ENCODE data around the gene ATXN7L2.
"Not testable (repeated sequence)": the region's sequence is repeated elsewhere in the genome, so short reads cannot be mapped to it uniquely, and the experiment has no call there.

ATXN7L2 gene

GRCh38 chr1:109445949-109446695 is 37.6 kb upstream of the ATXN7L2 start:
- H3K4me3 ChIP-seq (ENCODE audit: control insufficient read depth in 1 of 7, extremely low read depth in 1 of 7, insufficient read depth in 4 of 7, low read depth in 2 of 7, low read length in 6 of 7); H3K4me1 ChIP-seq (ENCODE audit: control extremely low read depth in 1 of 4, control insufficient read depth in 4 of 4, insufficient read depth in 4 of 4, low read length in 3 of 4); H3K27ac ChIP-seq (ENCODE audit: insufficient read depth in 1 of 2, low read depth in 1 of 2, low read length in 2 of 2, poor library complexity in 1 of 2, severe bottlenecking in 2 of 2); CTCF ChIA-PET; POLR2A ChIA-PET; H3K36me3 ChIP-seq (ENCODE audit: control insufficient read depth in 4 of 4, insufficient read depth in 4 of 4, low read length in 3 of 4); DNase-seq: not testable (repeated sequence)
- peaks cover 2 to 19% (median 12%) of the 10 kb centered on the region in 5 experiments for H3K27me3 ChIP-seq (replicated peaks in 2 of 5; ENCODE audit: control insufficient read depth in 4 of 5, insufficient read depth in 5 of 5, low read length in 4 of 5)
- 77% methylated on average over 6 of the region's 11 CpGs for WGBS (ENCODE audit: insufficient coverage)
- peaks cover 0 to 12% (median 2%) of the 10 kb centered on the region in 5 experiments for H3K9me3 ChIP-seq (ENCODE audit: control extremely low read depth in 1 of 5, control insufficient read depth in 4 of 5, insufficient read depth in 2 of 5, low read depth in 1 of 5, low read length in 4 of 5)

GRCh38 chr1:109447524-109447923 is 36.2 kb upstream of the ATXN7L2 start:
- Histone ChIP-seq H3K36me3 (ENCODE audit: control insufficient read depth in 4 of 4, insufficient read depth in 4 of 4, low read length in 3 of 4) (no peaks in the 10 kb centered on the region), H3K4me3 (ENCODE audit: control insufficient read depth in 1 of 7, extremely low read depth in 1 of 7, insufficient read depth in 4 of 7, low read depth in 2 of 7, low read length in 6 of 7) (no peak overlapping the region), H3K27me3 (replicated peaks in 2 of 5; ENCODE audit: control insufficient read depth in 4 of 5, insufficient read depth in 5 of 5, low read length in 4 of 5) (peaks cover 2 to 19% (median 12%) of the 10 kb centered on the region in 5 experiments), H3K27ac (ENCODE audit: insufficient read depth in 1 of 2, low read depth in 1 of 2, low read length in 2 of 2, poor library complexity in 1 of 2, severe bottlenecking in 2 of 2) (no peak overlapping the region), H3K4me1 (ENCODE audit: control extremely low read depth in 1 of 4, control insufficient read depth in 4 of 4, insufficient read depth in 4 of 4, low read length in 3 of 4) (no peaks in the 10 kb centered on the region), H3K9me3 (ENCODE audit: control extremely low read depth in 1 of 5, control insufficient read depth in 4 of 5, insufficient read depth in 2 of 5, low read depth in 1 of 5, low read length in 4 of 5) (peaks cover 1 to 14% (median 2%) of the 10 kb centered on the region in 5 experiments)
- no peak for DNase-seq
- ChIA-PET CTCF (no interaction called here), POLR2A (interaction anchor here (0.6 kb wide), 1 partner anchor 22 kb away, joined by 3 read pairs; no protein-coding TSS in a partner anchor)
- WGBS (ENCODE audit: insufficient coverage): 61% methylated on average over 4 of the region's 4 CpGs

- POLR2A ChIA-PET: no interaction called here
- no CpG with 5 or more reads among the region's 1 CpG for WGBS (ENCODE audit: insufficient coverage)
Observed at GRCh38 chr1:109454497-109455133, 29.1 kb upstream of the ATXN7L2 start.

GRCh38 chr1:109457819-109458218 is 25.9 kb upstream of the ATXN7L2 start:
- ChIA-PET POLR2A (no interaction called here), CTCF (no interaction called here)
- no peak for DNase-seq
- no peaks in the 10 kb centered on the region for H3K36me3 ChIP-seq (ENCODE audit: control insufficient read depth in 4 of 4, insufficient read depth in 4 of 4, low read length in 3 of 4)
- 100% methylated on average over 3 of the region's 4 CpGs for WGBS (ENCODE audit: insufficient coverage)
- peaks cover 3 to 31% (median 8%) of the 10 kb centered on the region in 5 experiments for H3K27me3 ChIP-seq (replicated peaks in 2 of 5; ENCODE audit: control insufficient read depth in 4 of 5, insufficient read depth in 5 of 5, low read length in 4 of 5)
- no peak overlapping the region for H3K27ac ChIP-seq (ENCODE audit: insufficient read depth in 1 of 2, low read depth in 1 of 2, low read length in 2 of 2, poor library complexity in 1 of 2, severe bottlenecking in 2 of 2)
- no peak overlapping the region for H3K4me3 ChIP-seq (ENCODE audit: control insufficient read depth in 1 of 7, extremely low read depth in 1 of 7, insufficient read depth in 4 of 7, low read depth in 2 of 7, low read length in 6 of 7)
- no peaks in the 10 kb centered on the region for H3K4me1 ChIP-seq (ENCODE audit: control extremely low read depth in 1 of 4, control insufficient read depth in 4 of 4, insufficient read depth in 4 of 4, low read length in 3 of 4)
- H3K9me3 ChIP-seq (ENCODE audit: control extremely low read depth in 1 of 5, control insufficient read depth in 4 of 5, insufficient read depth in 2 of 5, low read depth in 1 of 5, low read length in 4 of 5): peaks cover 0 to 23% (median 7%) of the 10 kb centered on the region in 5 experiments

More at GRCh38 chr1:109454497-109455133, 29.1 kb upstream of the ATXN7L2 start:
- H3K4me3 ChIP-seq (ENCODE audit: control insufficient read depth in 1 of 7, extremely low read depth in 1 of 7, insufficient read depth in 4 of 7, low read depth in 2 of 7, low read length in 6 of 7): no peak overlapping the region
- no peaks in the 10 kb centered on the region for H3K36me3 ChIP-seq (ENCODE audit: control insufficient read depth in 4 of 4, insufficient read depth in 4 of 4, low read length in 3 of 4)
- CTCF ChIA-PET: no interaction called here
- H3K9me3 ChIP-seq (ENCODE audit: control extremely low read depth in 1 of 5, control insufficient read depth in 4 of 5, insufficient read depth in 2 of 5, low read depth in 1 of 5, low read length in 4 of 5): peaks cover 0 to 29% (median 10%) of the 10 kb centered on the region in 5 experiments
- DNase-seq: peak in 2 of 3 donors; percentile 33 to 38
- H3K27ac ChIP-seq (ENCODE audit: insufficient read depth in 1 of 2, low read depth in 1 of 2, low read length in 2 of 2, poor library complexity in 1 of 2, severe bottlenecking in 2 of 2): no peak overlapping the region
- no peaks in the 10 kb centered on the region for H3K4me1 ChIP-seq (ENCODE audit: control extremely low read depth in 1 of 4, control insufficient read depth in 4 of 4, insufficient read depth in 4 of 4, low read length in 3 of 4)
- H3K27me3 ChIP-seq (replicated peaks in 2 of 5; ENCODE audit: control insufficient read depth in 4 of 5, insufficient read depth in 5 of 5, low read length in 4 of 5): peaks cover 0 to 7% (median 3%) of the 10 kb centered on the region in 5 experiments

- CTCF ChIA-PET: no interaction called here
- no peak for DNase-seq
- H3K27ac ChIP-seq (ENCODE audit: insufficient read depth in 1 of 2, low read depth in 1 of 2, low read length in 2 of 2, poor library complexity in 1 of 2, severe bottlenecking in 2 of 2): no peak overlapping the region
- peaks cover 0 to 2% (median 0%) of the 10 kb centered on the region in 5 experiments for H3K9me3 ChIP-seq (ENCODE audit: control extremely low read depth in 1 of 5, control insufficient read depth in 4 of 5, insufficient read depth in 2 of 5, low read depth in 1 of 5, low read length in 4 of 5)
- peaks cover 33 to 99% (median 43%) of the 10 kb centered on the region in 5 experiments for H3K27me3 ChIP-seq (replicated peaks in 2 of 5; ENCODE audit: control insufficient read depth in 4 of 5, insufficient read depth in 5 of 5, low read length in 4 of 5)
- H3K36me3 ChIP-seq (ENCODE audit: control insufficient read depth in 4 of 4, insufficient read depth in 4 of 4, low read length in 3 of 4): no peaks in the 10 kb centered on the region
- POLR2A ChIA-PET: no interaction called here
- 13% methylated on average over 14 of the region's 24 CpGs for WGBS (ENCODE audit: insufficient coverage)
- H3K4me1 ChIP-seq (ENCODE audit: control extremely low read depth in 1 of 4, control insufficient read depth in 4 of 4, insufficient read depth in 4 of 4, low read length in 3 of 4): peaks cover 0 to 15% (median 14%) of the 10 kb centered on the region in 4 experiments
- H3K4me3 ChIP-seq (ENCODE audit: control insufficient read depth in 1 of 7, extremely low read depth in 1 of 7, insufficient read depth in 4 of 7, low read depth in 2 of 7, low read length in 6 of 7): peak overlapping the region in 4 of 7 experiments; percentile 23 to 67 (median 63)
Observed at GRCh38 chr1:109466125-109466451, 17.6 kb upstream of the ATXN7L2 start.

GRCh38 chr1:109466452-109467300 is 17.0 kb upstream of the ATXN7L2 start, which contains the start of gene SYPL2:
Gene SYPL2 (plus strand): TSS chr1:109466546. CDS start chr1:109466844, 298 bp downstream.
- peaks cover 0 to 15% (median 14%) of the 10 kb centered on the region in 4 experiments for H3K4me1 ChIP-seq (ENCODE audit: control extremely low read depth in 1 of 4, control insufficient read depth in 4 of 4, insufficient read depth in 4 of 4, low read length in 3 of 4)
- DNase-seq: peak in 2 of 3 donors; percentile 33 to 37
- CTCF ChIA-PET: no interaction called here
- WGBS (ENCODE audit: insufficient coverage): 3% methylated on average over 59 of the region's 88 CpGs
- H3K27ac ChIP-seq (ENCODE audit: insufficient read depth in 1 of 2, low read depth in 1 of 2, low read length in 2 of 2, poor library complexity in 1 of 2, severe bottlenecking in 2 of 2): no peak within 1 kb of the TSS
- H3K4me3 ChIP-seq (ENCODE audit: control insufficient read depth in 1 of 7, extremely low read depth in 1 of 7, insufficient read depth in 4 of 7, low read depth in 2 of 7, low read length in 6 of 7): peak within 1 kb of the TSS in 6 of 7 experiments; percentile 22 to 67 (median 57)
- H3K9me3 ChIP-seq (ENCODE audit: control extremely low read depth in 1 of 5, control insufficient read depth in 4 of 5, insufficient read depth in 2 of 5, low read depth in 1 of 5, low read length in 4 of 5): no peaks in the 10 kb centered on the region
- POLR2A ChIA-PET: no interaction called here
- H3K27me3 ChIP-seq (replicated peaks in 2 of 5; ENCODE audit: control insufficient read depth in 4 of 5, insufficient read depth in 5 of 5, low read length in 4 of 5): peaks cover 33 to 99% (median 43%) of the 10 kb centered on the region in 5 experiments
- H3K36me3 ChIP-seq (ENCODE audit: control insufficient read depth in 4 of 4, insufficient read depth in 4 of 4, low read length in 3 of 4): no peaks in the 10 kb centered on the region
